Naive thymus-derived CD4-positive, alpha-beta T cell (primary cell): ENCODE results near the gene GPR107. TPM values are rescaled to one million over a fixed set of nuclear protein-coding genes. Genes with fewer than 3 reads are reported as not detected.
A peak's percentile ranks its signal among the peaks of the same experiment; 100 is the strongest.

ENCODE experiments used
- ATAC-seq: fragments of 150-1000 bp; cut with Tn5 transposase; 2 replicates; pipeline ENCODE4 v1.10.0; 2021; ENCODE audit warnings: mild to moderate bottlenecking, moderate library complexity
- CTCF ChIA-PET: fragments of 350-600 bp; sonication (Branson Sonifier 250); formaldehyde crosslinking; loops from one replicate; lab custom pipeline; 2021; ENCODE audit warnings: antibody characterized with exemption; lab: Charles Lee
- POLR2A ChIA-PET: fragments of 350-600 bp; sonication (Branson Sonifier 250); formaldehyde crosslinking; loops from one replicate; lab custom pipeline; 2021; ENCODE audit warnings: antibody characterized with exemption, inconsistent platforms; lab: Charles Lee
- DNase-seq, 9 donors: peaks; one replicate each; pipeline versions ENCODE4 v3.0.0 to v3.0.0-alpha.2; 2020 to 2022; ENCODE audit warnings: mixed read lengths in 1 of 9
- H3K27ac ChIP-seq: one replicate; pipeline ENCODE4 v1.7.0; 2013; ENCODE audit warnings: mild to moderate bottlenecking, low read depth, low read length, moderate library complexity
- H3K27me3 ChIP-seq, 2 donors: one replicate each; pipeline ENCODE4 v1.7.0; 2013; ENCODE audit warnings: low read length in 2 of 2, mild to moderate bottlenecking in 2 of 2, moderate library complexity in 2 of 2; ENCODE audit not compliant: control insufficient read depth in 2 of 2, insufficient read depth in 2 of 2
- H3K36me3 ChIP-seq, 3 experiments: 1 replicate in 2 of 3; 2 replicates in 1 of 3; pipeline ENCODE4 v1.7.0; 2013; ENCODE audit warnings: low read length in 3 of 3, mild to moderate bottlenecking in 3 of 3, moderate library complexity in 1 of 3; ENCODE audit not compliant: insufficient read depth in 3 of 3, control insufficient read depth in 2 of 3
- H3K4me1 ChIP-seq, 2 donors: one replicate each; pipeline ENCODE4 v1.7.0; 2013; ENCODE audit warnings: low read length in 2 of 2, mild to moderate bottlenecking in 2 of 2, moderate library complexity in 1 of 2; ENCODE audit not compliant: control insufficient read depth in 2 of 2, insufficient read depth in 2 of 2
- H3K4me3 ChIP-seq: 2 replicates; pipeline ENCODE4 v1.7.0; 2013; ENCODE audit warnings: mild to moderate bottlenecking, low read length
- H3K9me3 ChIP-seq, 3 experiments: 1 replicate in 2 of 3; 2 replicates in 1 of 3; pipeline ENCODE4 v1.7.0; 2013; ENCODE audit warnings: low read length in 3 of 3; ENCODE audit not compliant: control insufficient read depth in 2 of 3
- H3K27ac Mint-ChIP-seq, 9 donors: one replicate each; pipeline ENCODE4 v1.8.0; 2020 to 2022; ENCODE audit warnings: mixed read lengths in 9 of 9, mild to moderate bottlenecking in 8 of 9, moderate library complexity in 5 of 9, inconsistent platforms in 2 of 9
- H3K27me3 Mint-ChIP-seq, 5 donors: one replicate each; pipeline ENCODE4 v1.8.0; 2021 to 2022; ENCODE audit warnings: mixed read lengths in 5 of 5, mild to moderate bottlenecking in 1 of 5
- H3K36me3 Mint-ChIP-seq, 5 donors: one replicate each; pipeline ENCODE4 v1.8.0; 2020 to 2022; ENCODE audit warnings: mixed read lengths in 5 of 5, mild to moderate bottlenecking in 3 of 5, inconsistent platforms in 1 of 5
- H3K4me1 Mint-ChIP-seq, 7 donors: one replicate each; pipeline ENCODE4 v1.8.0; 2020 to 2022; ENCODE audit warnings: mixed read lengths in 7 of 7, mild to moderate bottlenecking in 3 of 7, inconsistent platforms in 1 of 7
- H3K4me3 Mint-ChIP-seq, 10 donors: one replicate each; pipeline ENCODE4 v1.8.0; 2020 to 2022; ENCODE audit warnings: mild to moderate bottlenecking in 10 of 10, mixed read lengths in 10 of 10, moderate library complexity in 6 of 10, inconsistent platforms in 2 of 10
- H3K9me3 Mint-ChIP-seq, 11 donors: one replicate each; pipeline ENCODE4 v1.8.0; 2020 to 2022; ENCODE audit warnings: mixed read lengths in 11 of 11, mild to moderate bottlenecking in 4 of 11, inconsistent platforms in 1 of 11, moderate library complexity in 1 of 11
- intact Hi-C, 2 donors: fragments of 100-400 bp; cut with micrococcal nuclease; formaldehyde crosslinking; loops; one replicate each; pipeline ENCODE4 v1.15.1; 2023
- polyA plus RNA-seq, 2 donors: library from polyadenylated mRNA; unstranded; fragments of 300-500 nt; fragmentation: Illumina TruSeq; gene quantifications; one replicate each; pipeline ENCODE4 v1.2.3, GENCODE V29; 2021
- total RNA-seq, 6 experiments: library from RNA in 5 of 6; stranded (reverse) in 5 of 6; gene quantifications; 1 replicate in 5 of 6; 2 replicates in 1 of 6; pipeline ENCODE4 v1.2.3 and lab custom pipeline; 2021 to 2026

Gene GPR107
- total and polyA plus RNA-seq, 7 experiments from 2014 or later: 2.8 to 24.0 (median 21.9) TPM

DNA sequence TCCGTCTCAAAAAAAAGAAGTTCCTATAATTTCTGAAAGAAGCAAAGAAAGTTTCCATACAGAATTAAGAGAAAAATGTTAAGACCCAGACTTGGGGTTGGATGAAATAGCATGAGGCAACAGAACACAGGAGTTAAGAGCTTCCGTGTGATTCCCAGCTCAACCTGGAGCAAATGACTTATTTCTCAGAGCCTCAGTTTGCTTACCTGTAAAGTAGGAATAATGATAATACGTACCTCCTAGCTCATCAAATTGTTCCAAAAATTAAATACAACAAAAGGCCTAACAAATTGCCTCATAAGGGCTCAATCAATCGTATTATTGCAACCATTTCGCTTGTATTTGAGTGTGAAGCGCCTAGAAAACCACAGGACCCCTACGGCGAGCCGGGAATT lies 600 bp upstream of the GPR107 start:
- peak overlapping the region; percentile 92 for H3K4me3 ChIP-seq

GRCh38 chr9:130054325-130054786 lies 650 bp downstream of the GPR107 start:
- H3K4me3 ChIP-seq: peak overlapping the region; percentile 92
- no peaks in the 10 kb centered on the region for H3K9me3 Mint-ChIP-seq
- ChIA-PET POLR2A (interaction anchor here (1.2 to 2.1 kb wide), 10 partner anchors 12 to 221 kb away, joined by 3 to 25 read pairs (median 4); partner anchors contain the start of gene FNBP1), CTCF (interaction anchor here (0.5 to 1.8 kb wide), 3 partner anchors 14 to 271 kb away, joined by 3 to 4 read pairs (median 3); no protein-coding TSS in a partner anchor)
- H3K27me3 Mint-ChIP-seq: no peaks in the 10 kb centered on the region
- peaks cover 6 to 47% (median 33%) of the 10 kb centered on the region in 7 donors for H3K4me1 Mint-ChIP-seq
- peak overlapping the region; percentile 92 to 95 (median 94) for H3K27ac Mint-ChIP-seq
- ATAC-seq (no peak), DNase-seq (no peak)
- H3K27ac ChIP-seq: peak overlapping the region; percentile 96
- peaks cover 0 to 8% (median 0%) of the 10 kb centered on the region in 3 experiments for H3K36me3 ChIP-seq
- H3K36me3 Mint-ChIP-seq: peaks cover 4 to 9% (median 7%) of the 10 kb centered on the region in 5 donors
- H3K9me3 ChIP-seq: no peaks in the 10 kb centered on the region
- H3K27me3 ChIP-seq: no peaks in the 10 kb centered on the region
- intact Hi-C loops: no loop called here
- peaks cover 13% of the 10 kb centered on the region in 2 donors for H3K4me1 ChIP-seq
- H3K4me3 Mint-ChIP-seq: peak overlapping the region; percentile 90 to 96 (median 94)

More for the DNA sequence above, 600 bp upstream of the GPR107 start:
- DNase-seq (no peak), ATAC-seq (no peak)
- intact Hi-C loops: loop anchor here (1.0 to 2.0 kb wide), 4 partner anchors 8 to 229 kb away; partner anchors contain the start of genes FNBP1 (in 1 of the 2) and TOR1A (in 1 of the 2)
- POLR2A ChIA-PET: interaction anchor here (0.6 to 2.1 kb wide), 17 partner anchors 10 to 411 kb away, joined by 3 to 25 read pairs (median 4); partner anchors contain the start of genes ASB6, C9orf78, FNBP1 and USP20
- H3K36me3 ChIP-seq: peaks cover 0 to 8% (median 0%) of the 10 kb centered on the region in 3 experiments
- Mint-ChIP-seq H3K9me3 (no peaks in the 10 kb centered on the region), H3K27ac (peak overlapping the region; percentile 69 to 95 (median 90)), H3K27me3 (no peaks in the 10 kb centered on the region), H3K4me1 (peaks cover 6 to 39% (median 27%) of the 10 kb centered on the region in 7 donors), H3K4me3 (peak overlapping the region; percentile 90 to 96 (median 94)), H3K36me3 (peaks cover 0 to 2% (median 2%) of the 10 kb centered on the region in 5 donors)
- H3K27me3 ChIP-seq: no peaks in the 10 kb centered on the region
- CTCF ChIA-PET: interaction anchor here (0.6 to 1.8 kb wide), 3 partner anchors 13 to 164 kb away, joined by 3 to 4 read pairs (median 3); no protein-coding TSS in a partner anchor
- no peaks in the 10 kb centered on the region for H3K9me3 ChIP-seq
- peaks cover 13% of the 10 kb centered on the region in 2 donors for H3K4me1 ChIP-seq
- peak overlapping the region; percentile 96 for H3K27ac ChIP-seq

- Mint-ChIP-seq H3K27me3 (no peaks in the 10 kb centered on the region), H3K4me1 (peaks cover 6 to 47% (median 33%) of the 10 kb centered on the region in 7 donors), H3K4me3 (peak overlapping the region; percentile 90 to 96 (median 94)), H3K9me3 (no peaks in the 10 kb centered on the region), H3K36me3 (peaks cover 4 to 9% (median 7%) of the 10 kb centered on the region in 5 donors), H3K27ac (peak overlapping the region; percentile 33 to 95 (median 92))
- H3K9me3 ChIP-seq: no peaks in the 10 kb centered on the region
- H3K4me1 ChIP-seq: peaks cover 13% of the 10 kb centered on the region in 2 donors
- no peak for ATAC-seq
- no peaks in the 10 kb centered on the region for H3K27me3 ChIP-seq
- intact Hi-C loops: no loop called here
- no peak for DNase-seq
- peaks cover 0 to 8% (median 0%) of the 10 kb centered on the region in 3 experiments for H3K36me3 ChIP-seq
- H3K27ac ChIP-seq: peak overlapping the region; percentile 96
- ChIA-PET CTCF (interaction anchor here (0.5 kb wide), 1 partner anchor 271 kb away, joined by 3 read pairs; no protein-coding TSS in a partner anchor), POLR2A (interaction anchor here (0.7 to 2.0 kb wide), 2 partner anchors 168 to 172 kb away, joined by 3 to 11 read pairs; no protein-coding TSS in a partner anchor)
- H3K4me3 ChIP-seq: peak overlapping the region; percentile 92
Measured at GRCh38 chr9:130054820-130055219, 1.1 kb downstream of the GPR107 start.

- ChIA-PET CTCF (interaction anchor here (0.7 kb wide), 1 partner anchor 49 kb away, joined by 3 read pairs; no protein-coding TSS in a partner anchor), POLR2A (interaction anchor here (0.7 kb wide), 1 partner anchor 173 kb away, joined by 3 read pairs; no protein-coding TSS in a partner anchor)
- Histone ChIP-seq H3K9me3 (no peaks in the 10 kb centered on the region), H3K36me3 (peaks cover 0 to 8% (median 0%) of the 10 kb centered on the region in 3 experiments), H3K27ac (no peak overlapping the region), H3K27me3 (no peaks in the 10 kb centered on the region), H3K4me3 (no peak overlapping the region), H3K4me1 (peaks cover 9 to 10% of the 10 kb centered on the region in 2 donors)
- Mint-ChIP-seq H3K4me1 (peaks cover 20 to 51% (median 34%) of the 10 kb centered on the region in 7 donors), H3K27me3 (no peaks in the 10 kb centered on the region), H3K9me3 (no peaks in the 10 kb centered on the region), H3K27ac (peak overlapping the region in 3 of 9 donors; percentile 17 to 20 (median 18)), H3K4me3 (no peak overlapping the region), H3K36me3 (peaks cover 4 to 14% (median 7%) of the 10 kb centered on the region in 5 donors)
- intact Hi-C loops: no loop called here
- DNase-seq: no peak
- ATAC-seq: no peak
Measured at GRCh38 chr9:130058154-130058553, 4.4 kb downstream of the GPR107 start.

GRCh38 chr9:130058887-130059286 lies 5.2 kb downstream of the GPR107 start:
- Histone ChIP-seq H3K4me1 (peaks cover 8% of the 10 kb centered on the region in 2 donors), H3K9me3 (no peaks in the 10 kb centered on the region), H3K27ac (no peak overlapping the region), H3K27me3 (no peaks in the 10 kb centered on the region), H3K4me3 (no peak overlapping the region), H3K36me3 (peaks cover 0 to 3% (median 0%) of the 10 kb centered on the region in 3 experiments)
- ChIA-PET CTCF (interaction anchor here (0.7 to 1.2 kb wide), 3 partner anchors 39 to 174 kb away, joined by 3 to 6 read pairs (median 3); no protein-coding TSS in a partner anchor), POLR2A (interaction anchor here (0.6 kb wide), 2 partner anchors 12 to 67 kb away, joined by 3 to 6 read pairs; no protein-coding TSS in a partner anchor)
- no peaks in the 10 kb centered on the region for H3K9me3 Mint-ChIP-seq
- intact Hi-C loops: no loop called here
- peaks cover 4 to 14% (median 7%) of the 10 kb centered on the region in 5 donors for H3K36me3 Mint-ChIP-seq
- H3K4me1 Mint-ChIP-seq: peaks cover 20 to 51% (median 34%) of the 10 kb centered on the region in 7 donors
- H3K27me3 Mint-ChIP-seq: no peaks in the 10 kb centered on the region
- no peak for DNase-seq
- no peak for ATAC-seq
- no peak overlapping the region for H3K27ac Mint-ChIP-seq
- no peak overlapping the region for H3K4me3 Mint-ChIP-seq

DNA sequence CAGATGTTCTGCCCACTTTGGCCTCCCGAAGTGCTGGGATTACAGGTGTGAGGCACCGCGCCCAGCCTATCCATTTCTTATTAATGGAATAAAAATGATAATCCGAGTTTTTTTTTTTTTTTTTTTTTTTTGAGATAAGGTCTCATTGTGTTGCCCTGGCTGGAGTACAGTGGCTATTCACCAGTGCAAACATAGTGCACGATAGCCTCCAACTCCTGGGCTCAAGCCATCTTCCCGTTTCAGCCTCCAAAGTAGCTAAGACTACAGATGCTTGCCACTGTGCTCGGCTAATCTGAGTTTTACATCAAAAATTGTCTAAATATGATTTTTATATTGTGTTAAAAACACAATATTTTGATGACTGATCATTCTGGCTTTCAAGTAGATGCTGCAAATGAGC lies 6.6 kb downstream of the GPR107 start:
- no peaks in the 10 kb centered on the region for H3K27me3 Mint-ChIP-seq
- H3K4me1 ChIP-seq: no peaks in the 10 kb centered on the region
- no peaks in the 10 kb centered on the region for H3K9me3 ChIP-seq
- ChIA-PET CTCF (no interaction called here), POLR2A (no interaction called here)
- H3K27ac Mint-ChIP-seq: peak overlapping the region in 1 of 9 donors; percentile 47
- H3K36me3 ChIP-seq: no peaks in the 10 kb centered on the region
- H3K4me1 Mint-ChIP-seq: peaks cover 26 to 41% (median 30%) of the 10 kb centered on the region in 7 donors
- intact Hi-C loops: no loop called here
- H3K36me3 Mint-ChIP-seq: peaks cover 4 to 18% (median 11%) of the 10 kb centered on the region in 5 donors
- ATAC-seq (no peak), DNase-seq (no peak)
- no peaks in the 10 kb centered on the region for H3K9me3 Mint-ChIP-seq
- H3K27me3 ChIP-seq: no peaks in the 10 kb centered on the region
- H3K4me3 Mint-ChIP-seq: no peak overlapping the region
- H3K27ac ChIP-seq: no peak overlapping the region
- H3K4me3 ChIP-seq: no peak overlapping the region
